Breast epithelium (tissue), 4 donors: Measurements from ENCODE around the gene COL15A1. TPM values are rescaled to one million over a fixed set of nuclear protein-coding genes. Genes with fewer than 3 reads are reported as not detected.

Source experiments
- DNase-seq, 2 donors: peaks; one replicate each; pipeline ENCODE4 v3.0.0-alpha.2; 2019; ENCODE audit warnings: low spot score in 2 of 2
- H3K27ac ChIP-seq, 2 donors: fragments of 200-600 bp; sonication (generic) in 1 of 2; one replicate each; pipeline ENCODE4 v1.5.1; 2016 to 2019; ENCODE audit warnings: mild to moderate bottlenecking in 1 of 2
- H3K27me3 ChIP-seq, 2 donors: fragments of 200-600 bp; sonication (generic) in 1 of 2; one replicate each; pipeline versions ENCODE4 v1.5.1 to v1.6.0; 2017 to 2019; ENCODE audit warnings: control low read depth in 1 of 2, mild to moderate bottlenecking in 1 of 2
- H3K36me3 ChIP-seq: fragments of 200-600 bp; one replicate; pipeline ENCODE4 v1.5.1; 2019
- H3K4me1 ChIP-seq, 2 donors: fragments of 200-600 bp; sonication (generic); one replicate each; pipeline ENCODE4 v1.5.1; 2016 to 2019; ENCODE audit warnings: control low read depth in 1 of 2
- H3K4me3 ChIP-seq, 3 donors: fragments of 200-600 bp; sonication (generic); 1 replicate in 2 of 3; 2 replicates in 1 of 3; pipeline ENCODE4 v1.5.1; 2016 to 2019; ENCODE audit warnings: mild to moderate bottlenecking in 3 of 3, moderate library complexity in 2 of 3
- H3K9me3 ChIP-seq, 2 donors: fragments of 200-600 bp; sonication (generic) in 1 of 2; one replicate each; pipeline ENCODE4 v1.5.1; 2016 to 2019; ENCODE audit warnings: control low read depth in 1 of 2
- CTCF ChIP-seq, 3 donors: fragments of 450-650 bp; IDR thresholded peaks; one replicate each; pipeline ENCODE4 v1.5.1; 2016 to 2017; ENCODE audit warnings: antibody characterized with exemption in 3 of 3, mild to moderate bottlenecking in 3 of 3, moderate library complexity in 3 of 3
- POLR2A ChIP-seq: fragments of 450-650 bp; IDR thresholded peaks from one replicate; pipeline ENCODE4 v1.6.1; 2016; ENCODE audit warnings: antibody characterized with exemption, mild to moderate bottlenecking, moderate library complexity
- POLR2AphosphoS5 ChIP-seq, 3 donors: sonication (generic); formaldehyde crosslinking; IDR thresholded peaks; one replicate each; pipeline ENCODE4 v1.6.1; 2017; ENCODE audit warnings: antibody characterized with exemption in 3 of 3
- intact Hi-C: fragments of 100-400 bp; cut with DNase I; formaldehyde crosslinking; loops from one replicate; pipeline ENCODE4 v1.15.1; 2023; ENCODE audit warnings: low total_unique reads
- total RNA-seq, 3 donors: library from RNA; depleted of rRNA; stranded (reverse); fragments of >200 nt; gene quantifications; one replicate each; pipeline ENCODE4 v1.1.0, GENCODE V29; 2016

Gene COL15A1
- total RNA-seq, 3 donors from 2014 or later = 13.9 to 47.8 (median 32.4) TPM

GRCh38 chr9:98927724-98928123, 16.0 kb upstream of the COL15A1 start:
- no peak overlapping the region for H3K27ac ChIP-seq
- TF ChIP-seq POLR2AphosphoS5 (IDR thresholded peaks at IDR 0.05) (no peak), POLR2A (no peak), CTCF (IDR thresholded peaks at IDR 0.05) (no peak)
- H3K9me3 ChIP-seq = no peaks in the 10 kb centered on the region
- DNase-seq = no peak
- H3K4me1 ChIP-seq = no peaks in the 10 kb centered on the region
- intact Hi-C loops = no loop called here
- H3K4me3 ChIP-seq = no peak overlapping the region
- H3K36me3 ChIP-seq = no peaks in the 10 kb centered on the region
- H3K27me3 ChIP-seq = no peaks in the 10 kb centered on the region

GRCh38 chr9:98929071-98929470, 14.6 kb upstream of the COL15A1 start:
- no peaks in the 10 kb centered on the region for H3K9me3 ChIP-seq
- TF ChIP-seq POLR2A = no peak
- TF ChIP-seq POLR2AphosphoS5 (IDR thresholded peaks at IDR 0.05) = no peak
- no peak for TF ChIP-seq CTCF (IDR thresholded peaks at IDR 0.05)
- H3K4me1 ChIP-seq = no peaks in the 10 kb centered on the region
- H3K4me3 ChIP-seq = no peak overlapping the region
- DNase-seq = no peak
- no peaks in the 10 kb centered on the region for H3K27me3 ChIP-seq
- intact Hi-C loops = no loop called here
- no peaks in the 10 kb centered on the region for H3K36me3 ChIP-seq
- no peak overlapping the region for H3K27ac ChIP-seq

- intact Hi-C loops = no loop called here
- DNase-seq = no peak
- TF ChIP-seq POLR2A (no peak), POLR2AphosphoS5 (IDR thresholded peaks at IDR 0.05) (no peak), CTCF (IDR thresholded peaks at IDR 0.05) (no peak)
- Histone ChIP-seq H3K27me3 (no peaks in the 10 kb centered on the region), H3K27ac (peak overlapping the region in 1 of 2 donors; percentile 72), H3K4me3 (no peak overlapping the region), H3K9me3 (no peaks in the 10 kb centered on the region), H3K4me1 (no peaks in the 10 kb centered on the region), H3K36me3 (no peaks in the 10 kb centered on the region)
Observed at GRCh38 chr9:98929895-98930341, 13.8 kb upstream of the COL15A1 start.

- Histone ChIP-seq H3K4me3 (no peak overlapping the region), H3K27ac (peak overlapping the region in 1 of 2 donors; percentile 72), H3K4me1 (no peaks in the 10 kb centered on the region), H3K27me3 (no peaks in the 10 kb centered on the region), H3K36me3 (no peaks in the 10 kb centered on the region), H3K9me3 (no peaks in the 10 kb centered on the region)
- no peak for DNase-seq
- TF ChIP-seq POLR2A (no peak), CTCF (IDR thresholded peaks at IDR 0.05) (no peak), POLR2AphosphoS5 (IDR thresholded peaks at IDR 0.05) (peak in 1 of 3 donors; percentile 37)
- intact Hi-C loops = no loop called here
Observed at GRCh38 chr9:98930792-98931191, 12.9 kb upstream of the COL15A1 start.

GRCh38 chr9:98931600-98932389, 11.9 kb upstream of the COL15A1 start:
- Histone ChIP-seq H3K4me1 (no peaks in the 10 kb centered on the region), H3K36me3 (no peaks in the 10 kb centered on the region), H3K9me3 (no peaks in the 10 kb centered on the region), H3K27ac (peak overlapping the region in 1 of 2 donors; percentile 72), H3K4me3 (no peak overlapping the region), H3K27me3 (no peaks in the 10 kb centered on the region)
- intact Hi-C loops = no loop called here
- TF ChIP-seq POLR2A = no peak
- no peak for DNase-seq
